ENCODE results near the gene TIMMDC1. TPM values are rescaled to one million over a fixed set of nuclear protein-coding genes. Genes with fewer than 3 reads are reported as not detected.

The TIMMDC1 gene
- total and polyA plus RNA-seq, 12 donors: 90.3 to 379 (median 234) TPM

DNA sequence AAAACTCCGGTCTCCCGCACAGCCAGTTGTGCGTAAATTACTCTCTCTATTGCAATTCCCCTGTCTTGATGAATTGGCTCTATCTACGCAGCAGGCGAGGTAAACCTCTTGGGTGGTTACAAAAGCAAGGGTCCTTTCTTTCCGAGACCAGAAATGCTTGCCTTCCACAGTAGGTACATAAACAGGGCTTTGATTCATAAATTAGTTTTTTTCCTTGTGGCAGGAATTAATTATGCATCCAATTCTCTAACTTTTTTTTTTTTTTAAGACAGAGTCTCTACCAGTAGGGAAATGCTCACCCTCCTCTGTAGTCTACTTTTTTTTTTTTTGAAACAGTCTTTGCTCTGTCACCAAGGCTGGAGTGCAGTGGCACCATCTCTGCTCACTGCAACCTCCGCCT, 44.8 kb downstream of the TIMMDC1 start:
- Histone ChIP-seq H3K27ac (no peak overlapping the region), H3K36me3 (no peaks in the 10 kb centered on the region), H3K9me3 (peaks cover 0 to 6% (median 0%) of the 10 kb centered on the region in 11 donors), H3K4me1 (no peaks in the 10 kb centered on the region), H3K4me3 (no peak overlapping the region), H3K27me3 (no peaks in the 10 kb centered on the region)
- WGBS, 2 donors: 81 to 94% methylated on average over 7 of the region's 7 CpGs
- intact Hi-C loops (cut with DNase I): no loop called here
- TF ChIP-seq, protein P1, sequence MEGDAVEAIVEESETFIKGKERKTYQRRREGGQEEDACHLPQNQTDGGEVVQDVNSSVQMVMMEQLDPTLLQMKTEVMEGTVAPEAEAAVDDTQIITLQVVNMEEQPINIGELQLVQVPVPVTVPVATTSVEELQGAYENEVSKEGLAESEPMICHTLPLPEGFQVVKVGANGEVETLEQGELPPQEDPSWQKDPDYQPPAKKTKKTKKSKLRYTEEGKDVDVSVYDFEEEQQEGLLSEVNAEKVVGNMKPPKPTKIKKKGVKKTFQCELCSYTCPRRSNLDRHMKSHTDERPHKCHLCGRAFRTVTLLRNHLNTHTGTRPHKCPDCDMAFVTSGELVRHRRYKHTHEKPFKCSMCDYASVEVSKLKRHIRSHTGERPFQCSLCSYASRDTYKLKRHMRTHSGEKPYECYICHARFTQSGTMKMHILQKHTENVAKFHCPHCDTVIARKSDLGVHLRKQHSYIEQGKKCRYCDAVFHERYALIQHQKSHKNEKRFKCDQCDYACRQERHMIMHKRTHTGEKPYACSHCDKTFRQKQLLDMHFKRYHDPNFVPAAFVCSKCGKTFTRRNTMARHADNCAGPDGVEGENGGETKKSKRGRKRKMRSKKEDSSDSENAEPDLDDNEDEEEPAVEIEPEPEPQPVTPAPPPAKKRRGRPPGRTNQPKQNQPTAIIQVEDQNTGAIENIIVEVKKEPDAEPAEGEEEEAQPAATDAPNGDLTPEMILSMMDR (IDR thresholded peaks at IDR 0.05): no peak
- DNase-seq (no peak), ATAC-seq (no peak)

DNA sequence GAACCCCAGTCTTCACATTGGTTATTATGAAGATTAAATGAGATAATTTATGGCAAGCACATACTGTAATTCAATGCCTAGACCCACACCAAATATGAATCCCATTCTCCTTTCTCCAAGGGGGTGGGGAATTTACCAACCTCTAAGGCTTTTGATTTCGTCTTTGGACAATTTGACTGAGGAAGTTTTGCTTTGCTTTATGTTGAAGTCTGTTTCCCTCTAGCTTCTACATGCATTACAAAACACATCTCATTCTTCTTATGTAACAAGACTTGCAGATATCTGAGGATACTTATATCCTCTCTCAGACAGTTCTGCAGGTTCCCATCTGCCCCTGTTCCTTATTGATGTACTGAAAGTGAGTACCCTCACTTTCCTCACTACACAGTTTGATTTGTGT, 48.9 kb downstream of the TIMMDC1 start:
- Histone ChIP-seq H3K36me3 (no peaks in the 10 kb centered on the region), H3K9me3 (peaks cover 0 to 6% (median 0%) of the 10 kb centered on the region in 11 donors), H3K4me3 (no peak overlapping the region), H3K27ac (no peak overlapping the region), H3K4me1 (no peaks in the 10 kb centered on the region), H3K27me3 (no peaks in the 10 kb centered on the region)
- 85 to 89% methylated on average over 1 of the region's 1 CpG for WGBS, 2 donors
- intact Hi-C loops (cut with DNase I): no loop called here
- TF ChIP-seq, protein P1 (IDR thresholded peaks at IDR 0.05): no peak
- DNase-seq (no peak), ATAC-seq (no peak)

DNA sequence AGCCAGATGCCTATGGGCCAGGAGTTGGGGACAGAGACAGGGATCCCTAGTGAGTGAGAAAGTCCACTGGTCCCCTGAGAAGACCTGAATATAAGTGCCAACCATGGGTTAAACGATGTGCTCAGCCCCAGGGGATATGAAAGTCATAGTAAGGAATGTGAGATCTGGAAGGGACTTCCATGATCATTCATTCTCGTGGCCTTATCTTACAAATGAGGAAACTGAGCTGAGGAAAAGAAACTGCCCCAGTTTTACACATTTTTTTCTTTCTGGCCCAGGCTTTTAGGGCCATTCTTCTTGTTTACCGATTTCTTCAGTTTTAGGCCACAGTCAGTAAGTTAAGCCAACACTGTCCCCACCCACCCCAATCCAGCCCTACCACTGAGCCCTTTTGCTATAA, 50.0 kb downstream of the TIMMDC1 start:
- intact Hi-C loops (cut with DNase I): no loop called here
- H3K9me3 ChIP-seq: peaks cover 0 to 2% (median 0%) of the 10 kb centered on the region in 11 donors
- DNase-seq: no peak
- TF ChIP-seq, protein P1 (IDR thresholded peaks at IDR 0.05): no peak
- H3K36me3 ChIP-seq: no peaks in the 10 kb centered on the region
- WGBS, 2 donors: 33 to 40% methylated on average over 3 of the region's 3 CpGs
- no peak for ATAC-seq
- no peaks in the 10 kb centered on the region for H3K27me3 ChIP-seq
- H3K27ac ChIP-seq: no peak overlapping the region
- H3K4me3 ChIP-seq: no peak overlapping the region
- H3K4me1 ChIP-seq: no peaks in the 10 kb centered on the region

DNA sequence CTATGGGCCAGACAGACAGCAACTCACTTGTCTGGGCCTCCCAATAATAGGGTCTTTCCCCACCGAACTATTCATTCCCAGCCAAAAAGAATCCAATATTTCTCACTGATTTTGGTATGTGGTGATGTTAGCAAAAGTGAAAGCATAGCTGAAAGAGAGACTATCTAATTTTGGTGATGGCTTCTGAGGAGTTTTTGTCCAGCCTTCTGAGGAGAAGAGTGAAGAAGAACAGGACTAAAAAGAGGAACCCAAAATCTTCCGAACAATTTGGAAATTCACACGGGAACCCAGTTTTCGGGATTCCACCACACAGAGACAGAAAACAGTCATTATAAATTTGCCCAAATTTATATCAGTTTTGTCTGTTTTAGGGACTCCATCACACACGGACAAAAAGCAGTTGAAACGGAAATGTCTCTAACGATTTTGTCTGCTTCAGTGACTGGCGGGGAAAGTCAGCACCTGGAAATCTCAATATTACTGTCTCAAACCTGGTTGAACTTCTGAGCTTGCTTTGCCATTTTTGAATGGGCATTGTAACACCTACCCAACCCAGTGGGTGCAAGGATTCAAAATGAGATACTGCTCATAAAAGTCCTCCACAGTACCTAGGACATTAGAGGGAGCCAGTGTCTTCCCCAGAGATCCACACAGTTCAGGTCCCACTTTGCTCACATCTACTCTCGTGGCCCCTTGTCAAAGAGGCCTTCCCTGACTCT, 52.0 kb downstream of the TIMMDC1 start:
- DNase-seq (no peak), ATAC-seq (peak in 2 of 8 donors; percentile 34 to 61)
- no peak overlapping the region for H3K4me3 ChIP-seq
- no peaks in the 10 kb centered on the region for H3K27me3 ChIP-seq
- H3K36me3 ChIP-seq: no peaks in the 10 kb centered on the region
- intact Hi-C loops (cut with DNase I): no loop called here
- no peaks in the 10 kb centered on the region for H3K9me3 ChIP-seq
- TF ChIP-seq, protein P1 (IDR thresholded peaks at IDR 0.05): peak in 2 of 9 donors; percentile 20 to 33
- WGBS, 2 donors: 90 to 96% methylated on average over 9 of the region's 9 CpGs
- peaks cover 0 to 9% (median 0%) of the 10 kb centered on the region in 9 donors for H3K4me1 ChIP-seq
- no peak overlapping the region for H3K27ac ChIP-seq

Measured in heart right ventricle (tissue), 16 donors.